Measurements from ENCODE around the gene FOXN3.
A peak's percentile ranks its signal among the peaks of the same experiment; 100 is the strongest.

FOXN3 gene

GRCh38 chr14:89215531-89215930, 201.5 kb downstream of the FOXN3 start:
- TF ChIP-seq CTCF (IDR thresholded peaks at IDR 0.05) (no peak), ZFX (IDR thresholded peaks at IDR 0.05; ENCODE audit: borderline replicate concordance) (no peak)
- H3K27ac ChIP-seq, result no peak overlapping the region

- TF ChIP-seq CTCF (IDR thresholded peaks at IDR 0.05), result no peak
- TF ChIP-seq ZFX (IDR thresholded peaks at IDR 0.05; ENCODE audit: borderline replicate concordance), result no peak
- H3K27ac ChIP-seq, result no peak overlapping the region
Observed at GRCh38 chr14:89215114-89215513, 201.9 kb downstream of the FOXN3 start.

- TF ChIP-seq CTCF (IDR thresholded peaks at IDR 0.05) (peak; percentile 2; the same call in 1 of the 2 replicates), ZFX (IDR thresholded peaks at IDR 0.05; ENCODE audit: borderline replicate concordance) (no peak)
- H3K27ac ChIP-seq, result no peak overlapping the region
Observed at GRCh38 chr14:89214221-89214965, 202.6 kb downstream of the FOXN3 start.

GRCh38 chr14:89212386-89213235, 204.4 kb downstream of the FOXN3 start:
- no peak overlapping the region for H3K27ac ChIP-seq
- no peak for TF ChIP-seq ZFX (IDR thresholded peaks at IDR 0.05; ENCODE audit: borderline replicate concordance)
- no peak for TF ChIP-seq CTCF (IDR thresholded peaks at IDR 0.05)

- TF ChIP-seq CTCF (IDR thresholded peaks at IDR 0.05) (no peak), ZFX (IDR thresholded peaks at IDR 0.05; ENCODE audit: borderline replicate concordance) (no peak)
Observed at GRCh38 chr14:89209558-89209957, 207.5 kb downstream of the FOXN3 start.

GRCh38 chr14:89207925-89208328, 209.1 kb downstream of the FOXN3 start:
- no peak for TF ChIP-seq CTCF (IDR thresholded peaks at IDR 0.05)
- no peak for TF ChIP-seq ZFX (IDR thresholded peaks at IDR 0.05; ENCODE audit: borderline replicate concordance)
- H3K27ac ChIP-seq, result no peak overlapping the region

More at GRCh38 chr14:89209558-89209957, 207.5 kb downstream of the FOXN3 start:
- H3K27ac ChIP-seq, result no peak overlapping the region

Data from 22Rv1 (cell line).